ENCODE measurements around the gene SH3RF3. TPM values are rescaled to one million over a fixed set of nuclear protein-coding genes. Genes with fewer than 3 reads are reported as not detected.

SH3RF3 gene
- total RNA-seq, 2 donors from 2014 or later, result 37.4 to 61.7 TPM

GRCh38 chr2:109137616-109138015 lies 8.6 kb downstream of the SH3RF3 start:
- ATAC-seq (ENCODE audit: insufficient number of reproducible peaks, low FRiP score, low read depth) (no peak), DNase-seq (ENCODE audit: low spot score) (no peak)
- H3K36me3 ChIP-seq, result no peaks in the 10 kb centered on the region
- no peaks in the 10 kb centered on the region for H3K27me3 ChIP-seq (replicated peaks; ENCODE audit: insufficient read depth)
- TF ChIP-seq CTCF (IDR thresholded peaks at IDR 0.05), result no peak
- no peak overlapping the region for H3K4me3 ChIP-seq
- H3K4me1 ChIP-seq (ENCODE audit: control insufficient read depth in 1 of 2, low read depth in 2 of 2), result peaks cover 12 to 53% of the 10 kb centered on the region in 2 donors
- H3K27ac ChIP-seq, result no peak overlapping the region
- no peaks in the 10 kb centered on the region for H3K9me3 ChIP-seq

- no peak for TF ChIP-seq CTCF (IDR thresholded peaks at IDR 0.05)
- H3K27ac ChIP-seq, result no peak overlapping the region
- H3K9me3 ChIP-seq, result no peaks in the 10 kb centered on the region
- DNase-seq (ENCODE audit: low spot score) (no peak), ATAC-seq (ENCODE audit: insufficient number of reproducible peaks, low FRiP score, low read depth) (no peak)
- no peaks in the 10 kb centered on the region for H3K27me3 ChIP-seq (replicated peaks; ENCODE audit: insufficient read depth)
- peaks cover 12 to 47% of the 10 kb centered on the region in 2 donors for H3K4me1 ChIP-seq (ENCODE audit: control insufficient read depth in 1 of 2, low read depth in 2 of 2)
- no peaks in the 10 kb centered on the region for H3K36me3 ChIP-seq
- H3K4me3 ChIP-seq, result no peak overlapping the region
Measured at GRCh38 chr2:109138449-109138848, 9.4 kb downstream of the SH3RF3 start.

- no peak for ATAC-seq (ENCODE audit: insufficient number of reproducible peaks, low FRiP score, low read depth)
- no peak overlapping the region for H3K27ac ChIP-seq
- H3K9me3 ChIP-seq, result no peaks in the 10 kb centered on the region
- H3K27me3 ChIP-seq (replicated peaks; ENCODE audit: insufficient read depth), result no peaks in the 10 kb centered on the region
- TF ChIP-seq CTCF (IDR thresholded peaks at IDR 0.05), result no peak
- no peaks in the 10 kb centered on the region for H3K36me3 ChIP-seq
- DNase-seq (ENCODE audit: low spot score), result no peak
- H3K4me3 ChIP-seq, result no peak overlapping the region
- H3K4me1 ChIP-seq (ENCODE audit: control insufficient read depth in 1 of 2, low read depth in 2 of 2), result peaks cover 8 to 42% of the 10 kb centered on the region in 2 donors
Measured at GRCh38 chr2:109139002-109139401, 10.0 kb downstream of the SH3RF3 start.

GRCh38 chr2:109139865-109140396 lies 10.9 kb downstream of the SH3RF3 start:
- Histone ChIP-seq H3K36me3 (no peaks in the 10 kb centered on the region), H3K27me3 (replicated peaks; ENCODE audit: insufficient read depth) (no peaks in the 10 kb centered on the region), H3K4me1 (ENCODE audit: control insufficient read depth in 1 of 2, low read depth in 2 of 2) (peaks cover 7 to 33% of the 10 kb centered on the region in 2 donors), H3K27ac (no peak overlapping the region), H3K4me3 (no peak overlapping the region), H3K9me3 (no peaks in the 10 kb centered on the region)
- TF ChIP-seq CTCF (IDR thresholded peaks at IDR 0.05), result no peak
- DNase-seq (ENCODE audit: low spot score) (no peak), ATAC-seq (ENCODE audit: insufficient number of reproducible peaks, low FRiP score, low read depth) (no peak)

- DNase-seq (ENCODE audit: low spot score), result no peak
- no peak for TF ChIP-seq CTCF (IDR thresholded peaks at IDR 0.05)
Measured at GRCh38 chr2:109141006-109141600, 12.1 kb downstream of the SH3RF3 start.

More at GRCh38 chr2:109141006-109141600, 12.1 kb downstream of the SH3RF3 start:
- Histone ChIP-seq H3K27ac (no peak overlapping the region), H3K4me1 (ENCODE audit: control insufficient read depth in 1 of 2, low read depth in 2 of 2) (peaks cover 0 to 22% of the 10 kb centered on the region in 2 donors), H3K36me3 (no peaks in the 10 kb centered on the region), H3K4me3 (no peak overlapping the region), H3K27me3 (replicated peaks; ENCODE audit: insufficient read depth) (no peaks in the 10 kb centered on the region), H3K9me3 (no peaks in the 10 kb centered on the region)
- no peak for ATAC-seq (ENCODE audit: insufficient number of reproducible peaks, low FRiP score, low read depth)

Measured in thoracic aorta (tissue), 2 donors.